ENCODE measurements around the gene GTF2A1.

The GTF2A1 gene

GRCh38 chr14:81129242-81129641 is 91.5 kb downstream of the GTF2A1 start:
- DNase-seq = no peak

GRCh38 chr14:81127785-81128184 is 93.0 kb downstream of the GTF2A1 start:
- no peak for DNase-seq

- DNase-seq = no peak
These were observed 95.2 kb downstream of the GTF2A1 start for GRCh38 chr14:81125536-81125935.

All from CD4-positive, alpha-beta T cell treated with Interleukin-4 for 1 hour (primary cell).